ENCODE data around the gene CCDC158.
"Not testable (repeated sequence)": the region's sequence is repeated elsewhere in the genome, so short reads cannot be mapped to it uniquely, and the experiment has no call there.

The CCDC158 gene

DNA sequence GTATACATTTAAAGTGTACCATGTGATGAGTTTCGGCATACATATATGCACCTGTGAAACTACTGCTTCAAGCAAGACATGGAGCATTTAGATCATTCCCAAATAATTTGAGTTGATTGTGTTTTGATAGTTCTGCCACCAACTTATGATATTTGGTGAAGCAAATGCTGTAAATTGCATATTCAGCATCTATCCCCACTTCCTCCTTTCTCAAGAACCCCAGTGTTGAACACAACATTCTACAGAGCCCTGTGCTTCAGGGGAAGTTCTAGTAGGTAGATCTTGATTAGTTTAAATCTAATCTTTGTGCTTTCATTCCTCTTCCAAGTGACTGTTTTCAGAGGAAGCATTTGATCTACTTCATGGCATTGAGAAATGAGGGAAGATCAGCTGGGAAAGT lies 8.7 kb upstream of the CCDC158 start:
- DNase-seq: no peak

DNA sequence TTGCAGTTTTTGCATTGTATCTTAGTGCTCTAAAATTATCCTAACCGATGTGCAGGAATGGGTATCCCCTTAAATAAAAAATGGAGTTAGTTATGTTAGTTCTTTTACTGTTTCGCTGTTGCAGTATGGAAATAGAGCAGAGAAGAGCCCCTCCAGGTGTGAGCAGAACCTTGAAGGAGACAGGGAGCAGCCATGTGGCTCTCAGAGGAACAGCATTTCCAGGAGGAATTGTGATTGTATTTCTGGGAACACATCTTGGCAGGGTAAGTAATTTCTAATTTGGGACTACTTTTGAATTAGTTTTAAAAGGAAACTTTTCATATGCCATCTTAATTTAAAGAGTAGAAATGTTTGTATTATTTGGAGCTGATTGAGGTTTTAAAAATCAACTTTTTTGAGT lies 5.3 kb upstream of the CCDC158 start:
- no peak for DNase-seq

DNA sequence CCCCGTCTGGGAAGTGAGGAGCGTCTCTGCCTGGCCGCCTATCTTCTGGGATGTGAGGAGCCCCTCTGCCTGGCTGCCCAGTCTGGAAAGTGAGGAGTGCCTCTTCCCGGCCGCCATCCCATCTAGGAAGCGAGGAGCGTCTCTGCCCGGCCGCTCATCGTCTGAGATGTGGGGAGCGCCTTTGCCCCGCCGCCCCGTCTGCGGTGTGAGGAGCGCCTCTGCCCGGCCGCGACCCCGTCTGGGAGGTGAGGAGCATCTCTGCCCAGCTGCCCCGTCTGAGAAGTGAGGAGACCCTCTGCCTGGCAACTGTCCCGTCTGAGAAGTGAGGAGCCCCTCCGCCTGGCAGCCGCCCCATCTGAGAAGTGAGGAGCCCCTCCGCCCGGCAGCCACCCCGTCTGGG lies 2.2 kb upstream of the CCDC158 start:
- not testable (repeated sequence) for DNase-seq

DNA sequence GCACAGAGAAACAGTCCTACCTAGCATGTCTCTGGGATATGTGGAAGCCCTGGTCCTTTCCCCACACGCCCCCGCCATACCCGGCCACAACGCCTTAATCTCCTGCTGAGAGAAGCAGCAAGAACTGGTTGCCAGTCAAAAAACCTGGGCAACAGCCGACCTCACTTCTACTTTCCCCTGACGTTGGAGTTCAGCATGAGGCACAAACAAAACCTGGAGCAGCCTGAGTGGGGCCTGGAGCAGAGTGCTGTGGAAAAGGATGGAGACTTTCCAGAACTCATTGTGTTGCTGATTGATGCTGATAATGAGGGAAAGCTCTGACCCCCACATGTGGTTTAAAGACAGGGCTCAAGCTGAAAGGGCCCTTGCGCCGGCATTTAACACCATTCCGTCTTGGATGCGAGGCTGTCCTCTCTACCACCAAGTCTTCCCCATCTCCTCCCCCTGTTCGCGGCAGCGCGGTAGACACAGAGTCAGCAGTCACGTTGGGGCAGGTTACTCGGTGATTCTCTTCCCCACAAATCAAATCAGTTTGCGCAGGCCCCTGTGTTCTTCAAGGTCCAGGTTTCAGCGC lies 666 bp downstream of the CCDC158 start:
- no peak for DNase-seq

DNA sequence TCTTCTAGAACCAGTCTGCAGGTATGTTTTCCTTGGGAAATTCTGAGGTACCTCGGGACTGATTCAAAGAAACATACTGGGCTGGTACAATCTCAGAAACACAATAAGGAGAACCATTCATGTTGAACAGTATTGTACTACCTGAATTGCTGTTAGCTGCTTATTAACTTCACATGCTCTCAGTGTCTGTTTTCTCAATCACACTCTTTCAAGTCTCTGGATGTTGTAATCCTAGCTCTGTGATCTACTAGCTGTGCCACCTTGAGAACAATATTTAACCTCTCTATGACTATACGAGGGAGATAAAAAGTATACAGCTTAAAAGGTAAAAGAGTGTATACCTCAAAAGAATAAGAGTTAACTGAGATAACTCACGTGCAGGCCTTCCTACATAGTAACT lies 10.3 kb downstream of the CCDC158 start:
- DNase-seq: no peak

DNA sequence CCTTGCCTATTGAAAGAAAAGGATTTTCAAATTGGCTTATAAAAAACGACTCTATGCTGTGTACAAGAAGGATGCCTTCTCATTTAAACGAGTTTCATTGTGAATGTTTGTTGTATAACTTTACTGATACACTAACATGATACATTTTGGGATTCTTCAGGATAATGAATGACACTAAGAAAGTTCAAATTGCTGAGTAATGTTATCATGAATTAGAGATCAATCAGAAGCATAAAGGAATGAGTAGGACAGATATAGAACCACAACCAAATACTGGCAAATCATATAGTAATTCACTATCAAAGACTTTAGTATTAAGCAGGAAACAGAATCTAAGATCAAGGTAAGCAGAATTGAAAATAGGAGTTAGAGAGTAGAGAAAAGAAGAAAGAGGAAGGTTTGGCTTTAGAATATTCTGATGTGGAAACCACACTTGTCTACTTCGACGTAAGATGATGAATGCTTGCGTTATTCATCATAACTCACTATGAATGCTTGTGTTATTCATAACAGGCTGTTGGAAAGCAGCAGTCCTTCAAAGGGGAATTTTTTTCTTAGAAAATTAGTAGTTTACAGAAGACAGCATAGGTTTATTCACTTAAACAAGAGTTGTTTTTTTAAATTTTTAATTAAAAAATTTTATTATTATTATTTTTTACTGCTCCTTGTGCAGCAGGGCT lies 13.4 kb downstream of the CCDC158 start:
- DNase-seq: no peak

DNA sequence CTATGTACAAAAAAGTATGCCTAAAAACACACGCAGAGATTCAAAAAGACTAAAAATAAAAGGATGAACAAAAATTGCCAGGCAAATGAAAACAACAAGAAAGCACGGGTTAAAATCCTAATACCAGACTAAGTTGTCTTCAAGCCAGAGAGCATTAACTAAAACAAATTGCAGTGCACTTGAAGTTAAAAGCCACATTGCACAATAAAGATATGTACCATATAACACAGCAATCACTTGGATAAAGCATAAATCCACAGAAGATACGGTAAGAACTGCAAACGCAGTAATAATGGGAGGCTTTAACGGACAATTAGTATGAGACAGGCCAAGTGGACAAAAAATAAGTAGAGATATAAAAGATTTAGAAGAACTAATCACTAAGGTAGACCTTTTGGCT lies 14.9 kb downstream of the CCDC158 start:
- DNase-seq: no peak

DNA sequence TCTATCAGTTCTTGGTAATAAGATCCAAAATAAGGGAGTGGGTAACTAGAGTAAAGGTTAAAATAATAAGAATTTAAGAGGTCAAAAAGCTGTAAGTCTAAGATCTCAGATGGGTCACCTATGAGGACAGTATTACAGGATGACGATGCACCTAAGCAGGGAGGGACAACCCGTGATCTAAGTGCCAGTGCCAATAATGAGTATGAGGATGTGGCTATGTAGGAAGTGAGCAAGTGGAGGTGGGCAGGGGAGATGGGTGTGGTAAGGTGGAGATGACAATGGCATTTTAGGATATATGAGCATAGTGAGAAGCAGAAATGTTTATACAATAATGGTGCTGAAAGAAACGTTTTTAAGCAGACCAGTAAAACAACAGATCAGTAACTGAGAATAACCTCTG lies 19.3 kb downstream of the CCDC158 start:
- DNase-seq: no peak

DNA sequence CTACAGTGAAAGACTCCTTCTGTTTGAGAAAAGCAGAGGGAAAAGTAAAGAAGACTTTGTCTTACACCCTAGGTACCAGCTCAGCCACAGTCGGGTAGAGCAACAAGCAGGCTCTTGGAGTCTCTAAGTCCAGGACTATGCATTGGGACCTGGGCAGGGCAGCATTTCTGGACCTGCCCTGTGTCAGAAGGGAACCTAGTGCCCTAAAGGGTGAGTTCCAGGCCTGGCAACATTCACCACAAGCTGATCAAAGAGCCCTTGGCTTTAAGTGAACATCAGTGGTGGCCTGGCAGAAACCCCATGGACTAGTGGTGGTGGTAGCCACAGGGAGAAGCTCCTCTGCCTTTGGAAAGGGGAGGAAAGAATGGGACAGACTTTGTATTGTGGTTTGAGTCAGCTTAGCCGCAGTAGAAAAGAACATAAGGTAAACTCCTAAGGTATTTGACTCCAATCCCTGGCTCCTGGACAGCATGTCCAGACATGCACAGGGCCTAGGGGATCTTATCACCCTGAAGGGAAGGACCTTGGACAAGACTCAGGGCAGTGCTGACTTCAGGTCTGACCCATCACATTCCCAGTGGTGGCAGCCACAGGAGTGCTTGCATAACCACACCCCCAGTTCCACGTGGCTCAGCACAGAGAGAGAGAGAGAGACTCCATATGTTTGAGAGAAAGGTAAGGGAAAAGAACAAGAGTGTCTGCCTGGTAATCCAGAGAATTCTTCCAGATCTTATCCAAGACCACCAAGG lies 32.6 kb downstream of the CCDC158 start:
- DNase-seq: no peak

DNA sequence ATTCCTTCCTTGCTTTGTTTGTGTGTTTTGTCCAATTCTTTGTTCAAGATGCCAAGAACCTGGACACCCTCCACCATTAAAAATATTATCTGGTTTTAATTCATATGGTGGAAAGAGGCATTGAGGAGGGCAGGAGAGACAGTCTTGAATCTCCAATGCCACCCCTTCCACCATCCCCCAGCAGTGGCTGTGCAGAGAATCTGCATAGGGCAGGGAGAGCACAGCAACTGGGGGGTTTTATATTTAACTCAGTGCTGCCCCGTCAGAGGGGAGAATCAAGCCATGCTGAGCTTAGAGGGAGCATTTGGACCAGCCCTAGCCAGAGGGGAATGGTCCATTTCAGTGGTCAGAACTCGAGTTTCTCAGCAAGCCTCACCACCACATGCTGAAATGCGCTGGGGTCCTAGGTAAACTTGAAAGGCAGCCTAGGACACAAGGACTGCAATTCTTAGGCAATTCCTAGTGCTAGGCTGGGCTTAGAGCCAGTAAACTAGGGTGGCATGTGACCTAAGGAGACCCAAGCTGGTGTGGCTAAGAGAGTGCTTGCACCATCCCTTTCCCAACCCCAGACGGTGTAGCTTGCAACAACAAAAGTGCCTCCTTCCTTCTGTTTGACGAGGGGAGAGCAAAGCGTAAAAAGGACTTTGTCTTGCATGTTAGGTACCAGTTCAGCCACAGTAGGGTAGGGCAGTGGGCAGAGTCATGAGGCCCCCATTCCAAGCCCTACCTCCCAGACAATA lies 34.2 kb downstream of the CCDC158 start:
- no peak for DNase-seq

DNA sequence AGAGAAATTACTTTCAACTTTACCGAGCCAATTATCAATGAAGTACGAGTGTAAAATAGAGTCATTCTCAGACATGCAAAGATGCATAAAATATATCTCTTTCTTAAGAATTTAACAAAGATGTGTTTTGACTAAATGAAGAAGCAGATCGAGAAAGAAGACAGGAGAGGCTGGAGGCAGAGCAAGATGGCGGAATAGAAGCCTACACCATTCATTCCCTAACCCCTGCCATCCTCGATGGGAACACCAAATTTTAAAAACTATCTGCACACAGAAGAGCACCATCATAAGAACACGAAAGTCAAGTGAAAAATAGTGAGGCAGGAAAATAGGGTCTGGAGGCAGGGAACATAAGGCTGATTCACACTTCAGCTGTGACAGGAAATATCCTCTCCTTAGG lies 35.0 kb downstream of the CCDC158 start:
- DNase-seq: no peak

DNA sequence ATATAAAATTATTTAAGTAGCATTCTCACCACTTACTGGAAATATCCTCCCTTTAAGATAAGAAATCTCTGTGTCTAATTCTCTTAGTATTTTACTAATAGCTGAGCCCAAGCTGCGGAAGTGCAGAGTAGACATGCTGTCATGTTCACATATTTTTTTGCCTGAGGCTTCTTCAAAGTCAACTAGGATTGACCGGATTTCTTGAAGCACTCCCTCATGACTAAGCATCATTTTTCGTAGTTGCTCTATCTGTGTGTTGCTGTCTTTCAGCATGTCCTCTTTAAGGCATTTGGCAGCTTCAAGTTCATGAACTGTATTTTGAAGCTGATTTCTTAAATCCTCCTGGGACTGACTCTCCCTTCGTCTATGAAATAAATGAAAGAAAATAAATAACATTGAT lies 36.9 kb downstream of the CCDC158 start:
- no peak for DNase-seq

DNA sequence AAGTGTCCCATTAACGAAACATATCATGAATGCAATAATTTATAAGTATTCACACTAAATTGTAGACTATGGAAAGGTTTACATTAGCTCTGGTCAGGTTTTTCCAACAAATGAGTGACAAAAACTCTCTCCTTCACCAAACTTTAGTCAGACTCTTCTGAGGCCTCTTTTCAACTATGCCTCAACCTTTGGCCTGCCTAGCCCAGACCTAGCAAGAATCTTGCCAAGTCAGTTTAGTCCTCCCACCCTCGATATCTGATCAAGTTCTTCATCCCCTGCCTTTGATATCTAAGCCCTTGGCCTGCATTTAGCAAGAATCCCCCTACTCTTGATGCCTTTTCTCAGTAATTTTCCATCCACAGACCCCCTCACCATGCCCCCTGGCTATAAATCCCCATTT lies 37.9 kb downstream of the CCDC158 start:
- DNase-seq: no peak

DNA sequence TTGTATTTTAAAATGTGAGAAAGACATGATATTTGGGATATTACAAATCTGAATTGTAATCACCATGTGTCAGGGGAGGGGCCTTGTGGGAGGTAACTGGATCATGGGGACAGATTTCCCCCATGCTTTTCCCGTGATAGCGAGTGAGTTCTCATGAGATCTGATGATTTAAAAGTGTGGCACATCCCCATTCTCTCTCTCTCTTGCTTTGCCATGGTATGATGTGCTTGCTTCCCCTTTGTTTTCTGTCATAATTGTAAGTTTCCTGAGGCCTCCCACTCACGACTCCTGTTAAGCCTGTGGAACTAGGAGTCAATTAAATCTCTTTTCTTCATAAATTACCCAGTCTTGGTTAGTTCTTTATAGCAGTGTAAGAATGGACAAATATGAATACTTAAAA lies 39.0 kb downstream of the CCDC158 start:
- DNase-seq: no peak

DNA sequence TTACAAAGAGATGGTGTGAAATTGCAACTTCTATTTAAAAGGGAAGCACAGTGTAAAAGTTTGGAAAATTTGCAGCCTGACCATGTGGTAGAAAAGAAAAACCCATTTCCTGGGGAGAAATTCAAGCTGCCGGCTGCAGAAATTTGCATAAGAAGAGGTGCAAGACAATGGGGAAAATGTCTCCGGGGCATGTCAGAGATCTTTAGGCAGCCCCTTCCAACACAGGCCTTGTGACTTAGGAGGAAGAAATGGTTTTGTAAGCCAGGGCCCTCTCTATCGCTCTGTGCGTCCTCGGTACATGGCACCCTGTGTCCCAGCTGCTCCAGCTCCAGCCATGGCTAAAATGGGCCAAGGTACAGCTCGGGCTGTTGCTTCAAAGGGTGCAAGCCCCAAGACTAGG lies 40.4 kb downstream of the CCDC158 start:
- DNase-seq: no peak

DNA sequence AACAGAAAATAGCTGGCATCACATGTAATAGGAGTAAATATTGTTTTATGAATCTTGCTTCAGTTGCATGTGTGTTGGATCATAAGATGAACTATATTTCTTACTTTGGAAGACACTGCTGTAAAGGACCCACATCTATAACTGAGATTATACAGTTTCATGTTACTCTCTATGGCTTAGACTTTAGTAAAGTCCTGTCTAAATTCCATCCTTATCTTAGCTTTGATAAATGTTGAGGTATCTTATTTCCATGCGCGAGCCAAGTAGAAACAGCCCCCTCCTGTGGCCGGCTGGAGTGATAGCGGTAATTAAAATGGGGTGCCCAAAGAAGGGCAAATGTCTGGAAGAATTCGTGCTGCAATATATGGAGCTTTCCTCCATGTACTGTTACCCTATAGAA lies 43.0 kb downstream of the CCDC158 start:
- DNase-seq: no peak

DNA sequence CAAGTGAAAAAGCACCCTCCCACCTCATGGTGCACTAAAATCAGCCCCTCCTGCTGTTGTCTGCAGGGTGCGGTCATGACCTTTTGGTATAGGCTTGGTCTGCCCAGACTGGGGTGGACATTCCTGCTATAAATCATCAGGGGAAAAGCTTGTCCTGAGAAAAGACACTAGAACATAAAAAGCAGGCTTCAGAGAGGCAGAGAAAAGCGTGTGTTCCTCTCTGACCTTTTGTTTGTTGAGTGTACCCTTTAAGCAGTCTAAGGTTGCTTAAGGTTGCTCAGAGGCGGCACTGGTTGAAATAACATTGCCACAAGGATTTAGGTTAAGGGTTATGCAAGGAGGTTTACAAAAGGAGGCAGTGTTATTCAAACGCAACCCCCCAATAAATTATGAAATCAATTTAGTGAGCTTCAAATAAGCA lies 43.5 kb downstream of the CCDC158 start:
- DNase-seq: no peak

DNA sequence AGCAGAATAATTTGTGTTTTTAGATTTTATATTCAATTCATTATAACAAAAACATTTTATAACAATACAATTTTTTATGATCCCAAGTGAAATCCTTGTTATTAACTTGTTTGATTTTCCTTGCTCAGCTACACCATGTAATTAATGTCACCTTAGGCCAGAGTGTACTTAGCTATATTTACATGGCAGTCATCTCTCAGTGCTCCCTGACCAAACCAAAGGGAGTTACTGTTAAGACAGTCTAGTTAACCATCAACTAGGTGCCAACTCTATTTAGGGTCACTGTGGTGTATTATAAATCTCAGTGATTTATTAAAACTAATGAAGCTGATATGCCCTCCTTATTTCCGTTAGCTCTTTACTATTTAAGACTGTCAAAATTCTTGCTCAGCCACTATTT lies 44.4 kb downstream of the CCDC158 start:
- DNase-seq: no peak

DNA sequence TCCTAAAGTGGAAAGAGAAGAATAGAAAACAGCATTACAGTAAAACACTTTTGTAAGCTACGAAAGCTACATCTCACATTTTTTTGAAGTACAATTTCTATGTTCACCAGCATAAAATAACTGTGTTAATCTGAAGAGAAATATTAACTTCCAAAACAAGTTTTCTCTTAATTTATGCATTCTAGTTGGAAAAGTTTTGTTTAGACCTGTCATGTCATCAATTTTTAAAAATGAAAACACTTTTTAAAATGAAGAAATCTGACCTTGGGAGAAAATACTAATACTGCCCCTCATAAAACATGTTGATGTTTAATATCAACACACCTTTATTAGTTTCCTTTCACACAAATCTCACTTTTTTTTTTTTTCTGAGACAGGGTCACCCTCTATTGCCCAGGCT lies 45.2 kb downstream of the CCDC158 start:
- DNase-seq: no peak

DNA sequence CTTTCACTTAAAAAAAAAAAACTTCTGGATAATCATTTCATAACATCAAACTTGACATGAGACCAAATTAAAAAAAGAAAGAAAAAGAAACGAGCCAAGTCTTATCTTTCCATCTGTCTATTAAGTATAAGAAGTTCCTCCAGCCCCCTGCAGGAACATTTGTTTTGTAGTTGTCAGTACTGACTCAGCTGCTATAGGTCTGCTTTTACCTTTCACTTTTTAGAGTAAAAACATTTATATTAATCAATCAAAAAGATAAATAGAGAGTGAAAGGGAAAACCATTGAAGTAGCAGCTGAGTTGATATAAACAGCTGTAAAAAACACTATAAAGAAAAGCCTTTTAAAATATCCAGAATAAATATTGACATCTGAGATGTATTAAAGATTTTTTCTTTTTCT lies 46.1 kb downstream of the CCDC158 start:
- DNase-seq: no peak

DNA sequence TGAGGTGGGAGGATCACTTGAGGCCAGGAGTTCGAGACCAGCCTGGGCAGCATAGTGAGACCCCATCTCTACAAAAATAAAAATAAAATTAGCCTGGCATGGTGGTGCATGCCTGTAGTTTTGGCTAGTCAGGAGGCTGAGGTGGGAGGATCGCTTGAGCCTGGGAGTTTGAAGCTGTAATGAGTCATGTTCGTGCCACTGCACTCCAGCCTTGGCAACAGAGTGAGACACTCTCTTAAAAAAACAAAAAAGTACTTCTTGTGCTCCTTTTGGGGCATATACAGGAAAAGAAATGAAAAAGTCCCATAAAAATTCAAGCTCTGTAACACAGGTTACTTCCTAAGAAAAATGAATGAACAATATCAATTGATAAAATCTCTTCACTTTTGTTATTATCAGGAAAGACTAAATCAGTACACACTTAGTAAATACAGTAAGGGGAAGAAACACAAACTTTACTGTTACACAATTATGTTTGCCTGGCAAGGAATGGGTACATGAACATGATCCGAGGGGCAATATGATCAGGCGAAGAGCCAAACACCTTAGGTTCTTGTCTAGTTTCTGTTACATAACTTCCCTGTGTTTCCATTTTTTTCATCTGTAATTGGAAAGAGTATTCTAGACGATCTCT lies 46.9 kb downstream of the CCDC158 start:
- DNase-seq: no peak

DNA sequence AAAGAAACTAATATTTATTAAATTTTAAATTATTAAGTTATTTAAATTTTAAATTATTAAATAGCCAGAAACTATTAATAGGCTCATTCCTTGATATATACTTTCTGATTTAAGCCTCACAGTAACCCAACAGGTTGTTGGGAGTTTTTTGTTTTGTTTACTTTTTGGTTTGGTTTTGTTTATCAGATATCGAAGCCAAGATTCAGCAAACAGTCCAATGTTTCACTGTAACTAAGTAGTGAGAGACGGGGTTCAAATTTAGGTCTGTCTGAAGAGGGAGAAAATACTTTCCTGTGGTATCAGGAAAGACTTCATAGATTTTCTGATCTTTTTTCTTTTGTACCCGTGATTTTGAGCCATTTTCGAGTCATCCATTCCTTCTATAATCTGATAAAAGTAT lies 54.2 kb downstream of the CCDC158 start:
- no peak for DNase-seq

DNA sequence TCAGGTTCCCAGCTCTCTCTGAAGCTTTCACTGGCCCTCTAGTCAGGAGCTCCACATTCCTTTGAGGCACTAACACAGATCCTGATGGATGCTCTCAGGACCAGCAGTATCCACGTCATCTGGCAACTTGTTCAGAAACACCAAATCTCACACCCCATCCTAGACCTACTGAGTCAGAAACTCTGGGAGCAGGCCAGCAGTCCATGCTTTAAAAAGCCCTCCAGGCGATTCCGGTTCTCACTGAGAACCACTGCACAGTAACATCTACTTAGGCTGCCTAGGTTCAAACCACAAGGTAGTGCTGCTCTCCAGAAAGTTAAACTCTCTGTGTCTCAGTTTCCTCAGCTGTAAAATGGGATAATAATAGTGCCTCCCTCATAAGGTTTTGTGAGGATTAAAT lies 55.3 kb downstream of the CCDC158 start:
- no peak for DNase-seq
